HG02571 (cell line): ENCODE results near the gene ARHGAP26.

Source experiments
- ATAC-seq: cut with Tn5 transposase; IDR thresholded peaks from one replicate; pipeline ENCODE4 v1.9.1; 2021; ENCODE audit warnings: mild to moderate bottlenecking, moderate library complexity; ENCODE audit not compliant: unreplicated experiment

ARHGAP26 gene

DNA sequence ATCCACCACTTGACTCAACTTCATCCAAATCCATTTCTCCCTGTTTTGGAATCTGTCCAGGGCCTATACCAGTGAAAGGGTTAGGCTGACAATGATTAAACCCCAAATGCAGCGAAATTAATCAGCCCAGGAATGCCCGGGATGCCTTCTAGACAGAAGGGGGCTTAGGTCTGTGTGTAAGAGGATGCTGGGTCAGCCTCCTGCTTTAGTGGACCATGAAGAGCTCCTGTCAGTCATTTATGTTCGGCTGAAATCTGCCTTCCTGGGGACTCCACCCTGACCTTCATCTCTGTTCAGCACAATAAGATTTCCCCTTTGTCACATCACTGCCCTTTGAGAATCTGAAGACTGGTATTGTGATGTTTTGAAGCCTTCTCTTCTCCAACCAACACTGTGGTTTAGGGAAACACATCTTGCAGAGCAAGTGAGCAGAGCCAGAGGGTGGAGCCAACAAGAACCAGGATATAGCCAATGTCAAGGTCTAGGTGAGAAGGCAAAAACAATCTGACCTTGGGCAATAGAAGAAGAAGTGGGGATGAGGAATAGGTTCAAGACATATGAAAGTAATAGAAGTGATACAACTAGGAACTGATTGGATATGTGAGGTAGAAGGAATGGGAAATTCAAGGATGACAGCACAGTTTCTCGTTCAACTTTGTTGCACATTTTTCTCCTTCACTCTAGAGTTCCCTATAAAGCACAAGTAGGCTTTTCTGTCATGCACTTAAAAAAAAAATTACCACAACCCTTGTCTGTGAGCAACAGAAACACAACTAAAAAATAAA lies 234.4 kb downstream of the ARHGAP26 start:
- ATAC-seq = peak; percentile 30

- ATAC-seq = no peak
Measured at GRCh38 chr5:143006501-143006900, 236.3 kb downstream of the ARHGAP26 start.

DNA sequence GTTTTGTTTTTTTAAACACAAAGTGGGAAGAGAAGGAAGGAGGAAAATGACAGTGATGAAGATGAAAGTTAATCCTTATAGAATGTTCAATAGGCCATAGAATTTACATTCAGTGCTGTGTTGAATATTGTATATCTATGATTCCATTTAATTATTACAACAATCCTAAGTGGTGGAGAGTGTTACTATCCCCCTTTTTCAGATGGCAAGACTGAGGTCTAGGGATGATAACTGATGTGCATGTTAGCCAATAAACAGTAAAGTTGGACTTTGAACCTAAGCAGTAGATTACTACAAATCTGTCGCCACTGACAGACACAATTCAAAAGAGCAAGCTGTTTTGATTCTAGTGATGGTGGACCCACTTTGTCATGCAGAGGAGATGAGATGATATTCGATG lies 237.9 kb downstream of the ARHGAP26 start:
- no peak for ATAC-seq

DNA sequence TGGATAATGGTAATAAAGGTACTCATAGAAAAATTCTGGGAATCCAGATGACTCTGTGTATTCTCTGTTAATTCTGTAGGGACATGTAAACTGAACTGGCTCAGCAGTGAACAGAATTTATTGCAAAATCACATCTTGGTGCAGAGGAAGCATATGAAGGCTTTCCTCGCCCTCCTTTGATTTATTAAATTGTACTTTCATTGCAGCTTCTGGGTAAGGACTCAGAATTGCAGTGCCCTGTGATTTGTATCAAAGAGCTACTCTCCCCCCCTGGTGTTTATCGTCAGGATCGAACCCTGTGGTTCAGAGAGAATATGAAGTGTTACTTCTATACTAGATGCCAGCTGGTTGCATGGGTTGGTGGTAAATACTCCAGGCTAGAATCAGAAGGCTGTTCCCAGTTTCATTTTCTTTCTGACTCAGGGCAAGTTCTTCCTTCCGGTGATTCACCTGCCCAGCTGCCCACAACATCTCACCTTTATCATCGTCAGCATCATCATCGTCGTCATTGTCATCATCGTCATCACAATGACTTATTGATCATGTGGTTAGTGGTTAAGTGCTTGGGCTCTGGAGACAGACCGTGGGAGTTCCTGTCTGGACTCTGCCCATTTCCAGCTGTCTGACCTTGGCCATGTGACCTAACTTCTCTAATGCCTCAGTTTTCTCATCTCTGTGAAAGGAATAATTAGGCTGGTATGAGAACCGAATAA lies 238.8 kb downstream of the ARHGAP26 start:
- peak; percentile 79 for ATAC-seq

DNA sequence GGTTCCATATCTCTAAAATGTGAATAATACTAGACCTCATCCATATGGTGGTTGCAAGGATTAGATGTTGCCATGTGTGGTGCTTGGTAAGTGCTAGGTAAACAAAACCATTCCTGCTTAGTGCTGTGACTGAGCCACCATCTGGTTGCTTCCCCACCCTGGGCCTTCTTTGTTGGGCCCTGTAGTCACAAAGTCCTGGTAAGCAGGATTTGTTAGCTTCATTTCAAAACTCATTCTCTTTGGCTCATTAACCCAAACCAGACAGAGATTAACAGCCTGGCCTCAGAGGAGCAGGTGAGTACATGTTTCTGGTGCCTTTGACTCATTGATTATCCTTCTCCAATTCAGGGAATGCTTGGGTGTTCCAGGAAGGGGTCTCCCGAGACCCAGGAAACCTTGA lies 240.2 kb downstream of the ARHGAP26 start:
- ATAC-seq = no peak

DNA sequence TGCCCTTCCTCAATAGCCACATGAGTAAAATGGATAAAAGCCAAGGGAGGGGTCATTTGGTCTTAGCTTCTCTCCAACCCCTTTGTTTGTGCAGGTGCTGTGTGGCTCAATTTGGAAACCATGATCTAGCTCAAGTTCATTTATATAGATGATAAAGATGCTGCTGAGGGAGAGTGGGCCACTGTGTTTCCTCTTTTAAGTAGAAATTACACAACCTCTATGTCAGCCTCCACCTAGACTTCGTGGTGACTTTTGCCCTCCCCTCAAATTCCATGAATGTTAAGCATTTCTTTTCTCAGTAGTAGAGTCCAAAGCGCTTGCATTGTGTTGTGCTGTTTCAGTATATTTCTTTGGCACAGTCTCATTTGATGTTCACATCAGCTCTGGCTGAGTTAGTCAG lies 241.4 kb downstream of the ARHGAP26 start:
- ATAC-seq = no peak

GRCh38 chr5:143013176-143013891 lies 243.2 kb downstream of the ARHGAP26 start:
- ATAC-seq = no peak

DNA sequence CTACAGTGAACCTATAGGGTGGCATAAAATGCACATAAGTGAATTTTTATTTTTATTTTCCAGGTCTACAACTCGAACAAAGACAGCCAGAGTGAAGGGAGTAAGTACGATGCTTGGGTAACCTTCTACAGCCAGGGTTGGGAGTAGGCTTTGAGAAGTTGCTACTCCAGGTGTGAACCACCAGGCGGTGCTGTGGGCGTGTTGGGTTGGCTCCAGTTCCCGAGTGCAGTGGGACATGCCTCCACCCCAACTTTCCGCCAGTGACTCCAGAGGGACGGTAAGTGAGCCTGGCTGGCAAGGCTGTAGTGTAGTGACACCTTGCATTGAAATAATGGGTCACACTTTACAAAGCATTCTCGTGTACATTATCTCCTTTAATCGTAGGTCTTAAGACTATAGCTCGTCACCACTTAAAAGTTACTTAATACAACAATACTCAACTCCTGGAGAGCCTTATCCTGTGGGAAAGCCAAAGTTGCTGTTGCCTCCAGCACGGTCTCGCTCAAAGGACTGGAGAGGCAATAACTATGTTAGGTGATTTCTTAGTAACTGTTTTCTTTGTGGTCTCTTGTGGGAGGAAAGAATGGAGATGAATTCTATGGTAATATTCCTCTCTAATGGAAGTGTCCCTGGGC lies 244.0 kb downstream of the ARHGAP26 start:
- ATAC-seq = no peak

DNA sequence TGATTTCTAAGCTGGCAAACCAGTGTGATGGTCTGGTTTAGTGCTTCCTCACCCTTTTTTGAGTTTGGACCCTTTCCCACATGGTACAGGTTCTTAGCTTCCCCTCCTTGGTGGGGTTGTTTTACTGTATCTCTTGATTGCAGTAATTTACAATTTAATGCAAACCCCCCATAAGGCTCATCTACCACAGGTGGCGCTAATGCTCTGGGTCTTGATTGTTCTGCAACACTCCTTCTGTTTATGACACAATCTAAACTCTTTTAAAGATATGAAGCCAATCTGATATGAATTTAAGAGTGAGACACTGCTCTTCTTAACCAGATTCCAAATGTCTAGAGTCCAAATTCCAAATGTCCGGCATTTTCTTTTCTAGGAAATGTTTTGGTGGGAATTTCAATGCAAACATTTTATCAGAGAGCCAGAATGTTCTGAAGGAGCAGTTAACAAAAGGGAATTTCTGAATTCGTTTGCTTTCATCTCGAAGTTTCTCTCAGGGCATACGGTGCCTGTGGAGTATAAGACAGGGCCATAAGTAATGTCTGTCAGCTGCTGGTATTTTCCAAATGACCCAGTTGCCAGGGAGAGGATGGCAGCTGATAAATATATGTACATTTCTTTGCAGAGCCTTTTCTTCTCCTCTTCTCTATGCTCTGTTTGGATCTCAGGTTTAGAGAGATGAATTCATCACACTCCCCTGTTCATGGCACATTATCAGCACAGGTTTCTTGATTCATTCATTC lies 246.8 kb downstream of the ARHGAP26 start:
- ATAC-seq = no peak

GRCh38 chr5:143017541-143017940 lies 247.4 kb downstream of the ARHGAP26 start:
- no peak for ATAC-seq

- no peak for ATAC-seq
Measured at GRCh38 chr5:143017992-143018391, 247.8 kb downstream of the ARHGAP26 start.

- ATAC-seq = no peak
Measured at GRCh38 chr5:143019157-143019556, 249.0 kb downstream of the ARHGAP26 start.

DNA sequence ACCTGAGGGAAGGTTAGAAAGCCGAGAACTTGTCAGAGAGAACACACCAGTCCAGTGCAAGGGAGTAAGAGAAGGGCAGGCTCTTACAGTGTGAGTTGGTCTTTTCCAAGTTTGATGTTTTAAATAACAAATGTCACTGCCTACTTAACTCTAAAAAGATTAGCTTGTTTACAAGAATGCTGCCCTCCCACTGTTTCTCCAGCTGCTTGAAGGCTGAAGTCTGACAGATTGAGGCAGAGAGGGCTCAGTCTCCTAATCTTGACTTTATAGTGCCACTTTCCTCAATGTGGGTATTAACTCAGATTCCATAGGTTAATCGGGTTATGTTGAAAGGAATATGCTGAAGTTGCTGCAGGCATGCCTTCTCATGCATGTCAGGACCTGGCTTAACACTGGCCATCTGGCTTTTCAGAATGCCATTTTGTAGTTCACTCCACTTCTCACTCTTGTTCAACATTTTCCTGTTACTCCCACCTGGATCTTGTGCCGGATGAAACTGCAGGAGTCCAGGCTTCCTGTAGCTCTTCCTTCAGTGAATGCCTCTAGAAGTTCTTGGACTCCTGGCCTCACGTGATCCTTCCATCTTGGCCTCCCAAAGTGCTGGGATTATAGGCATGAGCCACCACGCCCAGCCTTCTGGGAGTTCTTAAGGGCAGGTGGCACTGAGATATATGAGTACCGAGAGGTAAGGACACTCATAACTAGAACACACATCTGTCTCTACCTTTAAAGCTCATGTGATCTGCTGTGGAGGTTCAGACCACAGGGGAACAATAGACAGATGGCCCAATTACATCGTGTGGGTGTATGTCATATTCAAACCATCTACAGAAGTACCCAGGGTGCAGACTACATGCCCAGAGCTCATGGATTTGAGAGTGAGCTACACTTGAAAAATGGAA lies 249.7 kb downstream of the ARHGAP26 start:
- ATAC-seq = peak; percentile 83

DNA sequence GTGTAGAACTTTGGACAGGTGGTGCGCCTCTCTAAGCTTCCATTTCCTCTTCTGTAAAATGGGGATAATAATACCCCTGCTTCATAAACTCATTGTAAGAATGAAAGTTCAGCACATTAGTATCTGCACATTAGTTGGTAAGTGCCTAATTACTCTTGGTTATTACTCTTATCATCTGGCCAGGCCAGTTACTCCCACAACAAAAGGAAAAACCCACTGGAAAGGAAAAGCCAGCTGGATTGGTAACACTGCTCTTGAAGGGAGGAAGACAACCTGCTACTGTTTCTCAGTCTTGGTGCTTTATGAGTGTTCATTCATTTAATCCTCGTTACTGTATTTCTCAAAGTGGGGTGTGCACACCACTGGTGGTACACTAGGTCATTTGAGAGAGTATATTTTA lies 251.4 kb downstream of the ARHGAP26 start:
- no peak for ATAC-seq

- peak; percentile 51 for ATAC-seq
Measured at GRCh38 chr5:143023411-143024096, 253.4 kb downstream of the ARHGAP26 start.

DNA sequence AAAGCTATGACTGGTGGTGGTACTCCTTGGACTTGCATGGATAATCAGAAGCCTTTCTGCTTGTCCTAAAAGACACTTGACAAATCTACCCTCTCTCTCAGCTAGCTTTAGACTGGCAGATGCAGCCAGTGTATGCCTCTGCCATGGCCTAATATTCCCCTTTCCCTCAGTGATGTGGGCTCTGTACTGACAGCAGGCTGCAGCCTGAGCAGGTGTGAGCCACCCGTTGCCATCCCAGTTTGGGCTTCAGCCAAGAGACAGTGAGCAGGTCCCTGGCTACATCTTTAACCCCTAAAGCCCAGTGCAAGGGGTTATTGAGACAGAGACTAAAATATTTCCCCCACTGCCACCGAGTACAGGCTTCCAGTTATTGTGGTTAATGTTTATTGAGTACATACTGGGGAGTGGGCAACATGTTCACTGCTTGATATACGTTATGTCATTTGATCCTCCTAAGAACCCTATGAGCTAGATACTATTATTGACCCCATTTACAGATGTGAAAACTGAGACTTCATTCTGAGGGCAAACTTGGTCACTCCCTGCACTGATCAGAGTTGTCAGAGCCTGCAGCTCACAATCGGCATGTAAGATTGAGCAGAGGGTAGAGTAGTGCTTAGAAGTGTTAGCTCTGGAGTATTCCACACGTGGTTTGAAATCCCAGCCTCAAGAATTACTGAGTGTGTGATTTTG lies 254.2 kb downstream of the ARHGAP26 start:
- no peak for ATAC-seq

GRCh38 chr5:143025376-143025775 lies 255.2 kb downstream of the ARHGAP26 start:
- ATAC-seq = no peak

DNA sequence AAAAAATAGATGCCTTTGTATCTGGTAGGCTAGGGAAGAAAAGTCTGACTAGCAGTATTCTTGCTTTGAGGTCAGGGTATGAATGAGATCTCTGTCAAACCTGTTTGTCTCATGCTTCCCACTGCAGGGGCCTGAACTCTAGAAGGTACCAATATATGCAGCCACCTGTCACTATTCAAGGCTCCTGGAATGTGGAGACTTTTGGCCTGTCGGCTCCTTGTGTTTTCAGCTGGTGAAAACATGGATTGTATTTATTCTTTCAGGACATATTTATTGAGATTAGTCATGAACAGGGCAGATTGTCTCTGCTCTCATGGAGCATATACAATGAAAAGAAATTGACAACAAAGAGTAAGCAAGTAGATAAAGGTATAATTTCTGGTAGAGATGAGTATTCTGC lies 255.8 kb downstream of the ARHGAP26 start:
- no peak for ATAC-seq
